Esophagus muscularis mucosa (tissue), 3 donors: ENCODE results near the gene P2RX1.

Experiments
- POLR2A ChIP-seq: fragments of 450-650 bp; IDR thresholded peaks from one replicate; pipeline ENCODE4 v1.6.1; 2017; ENCODE audit warnings: antibody characterized with exemption, moderate library complexity, mild to moderate bottlenecking, low read depth
- TF ChIP-seq, protein P1 (sequence below), 3 experiments: fragments of 200-600 bp in 2 of 3; fragments of 450-650 bp in 1 of 3; sonication (generic) in 2 of 3; IDR thresholded peaks; one replicate each; pipeline ENCODE4 v1.5.1; 2017 to 2019; ENCODE audit warnings: antibody characterized with exemption in 3 of 3, mild to moderate bottlenecking in 2 of 3, moderate library complexity in 1 of 3

DNA sequence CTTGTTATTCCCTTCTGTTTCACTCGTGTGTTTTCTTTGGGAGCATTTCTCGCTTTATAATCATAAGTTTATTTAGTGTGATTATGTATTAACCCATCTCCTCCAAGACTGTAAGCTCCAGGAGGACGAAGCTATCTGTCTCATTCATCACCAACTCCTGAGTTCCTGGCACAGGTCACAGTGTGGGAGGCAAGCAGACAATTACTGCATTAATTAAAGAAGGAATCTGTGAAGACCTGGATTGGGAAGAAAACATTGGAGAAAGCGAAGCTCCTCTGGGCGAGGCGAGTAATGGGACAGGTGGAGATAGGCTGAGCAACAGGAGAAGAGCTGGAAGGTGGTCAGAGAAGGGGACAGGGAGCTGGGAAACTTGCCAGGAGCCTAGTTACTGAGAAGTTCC, 15.6 kb downstream of the P2RX1 start:
- TF ChIP-seq, protein P1, sequence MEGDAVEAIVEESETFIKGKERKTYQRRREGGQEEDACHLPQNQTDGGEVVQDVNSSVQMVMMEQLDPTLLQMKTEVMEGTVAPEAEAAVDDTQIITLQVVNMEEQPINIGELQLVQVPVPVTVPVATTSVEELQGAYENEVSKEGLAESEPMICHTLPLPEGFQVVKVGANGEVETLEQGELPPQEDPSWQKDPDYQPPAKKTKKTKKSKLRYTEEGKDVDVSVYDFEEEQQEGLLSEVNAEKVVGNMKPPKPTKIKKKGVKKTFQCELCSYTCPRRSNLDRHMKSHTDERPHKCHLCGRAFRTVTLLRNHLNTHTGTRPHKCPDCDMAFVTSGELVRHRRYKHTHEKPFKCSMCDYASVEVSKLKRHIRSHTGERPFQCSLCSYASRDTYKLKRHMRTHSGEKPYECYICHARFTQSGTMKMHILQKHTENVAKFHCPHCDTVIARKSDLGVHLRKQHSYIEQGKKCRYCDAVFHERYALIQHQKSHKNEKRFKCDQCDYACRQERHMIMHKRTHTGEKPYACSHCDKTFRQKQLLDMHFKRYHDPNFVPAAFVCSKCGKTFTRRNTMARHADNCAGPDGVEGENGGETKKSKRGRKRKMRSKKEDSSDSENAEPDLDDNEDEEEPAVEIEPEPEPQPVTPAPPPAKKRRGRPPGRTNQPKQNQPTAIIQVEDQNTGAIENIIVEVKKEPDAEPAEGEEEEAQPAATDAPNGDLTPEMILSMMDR (IDR thresholded peaks at IDR 0.05): no peak
- no peak for TF ChIP-seq POLR2A
